ENCODE measurements around the gene ATG10.

DNA sequence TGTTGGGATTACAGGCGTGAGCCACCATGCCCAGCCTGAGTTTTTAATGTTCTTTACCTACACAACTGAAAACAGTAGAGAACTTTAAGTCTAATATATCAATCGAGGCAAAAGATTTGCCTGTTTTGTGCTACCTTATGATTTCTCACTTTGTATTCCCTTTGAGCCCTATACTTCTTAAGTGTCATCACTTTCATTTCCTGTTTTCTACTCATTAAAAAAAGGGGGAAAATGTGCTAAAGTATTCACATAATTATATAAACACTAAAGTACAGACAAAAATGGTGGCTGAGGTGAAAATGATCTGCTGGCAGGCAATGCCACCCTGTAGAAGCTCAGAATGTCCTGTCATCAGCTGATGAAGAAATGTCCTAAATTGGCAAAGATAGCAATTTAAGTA is 23.6 kb downstream of the ATG10 start:
- TF ChIP-seq, protein P1, sequence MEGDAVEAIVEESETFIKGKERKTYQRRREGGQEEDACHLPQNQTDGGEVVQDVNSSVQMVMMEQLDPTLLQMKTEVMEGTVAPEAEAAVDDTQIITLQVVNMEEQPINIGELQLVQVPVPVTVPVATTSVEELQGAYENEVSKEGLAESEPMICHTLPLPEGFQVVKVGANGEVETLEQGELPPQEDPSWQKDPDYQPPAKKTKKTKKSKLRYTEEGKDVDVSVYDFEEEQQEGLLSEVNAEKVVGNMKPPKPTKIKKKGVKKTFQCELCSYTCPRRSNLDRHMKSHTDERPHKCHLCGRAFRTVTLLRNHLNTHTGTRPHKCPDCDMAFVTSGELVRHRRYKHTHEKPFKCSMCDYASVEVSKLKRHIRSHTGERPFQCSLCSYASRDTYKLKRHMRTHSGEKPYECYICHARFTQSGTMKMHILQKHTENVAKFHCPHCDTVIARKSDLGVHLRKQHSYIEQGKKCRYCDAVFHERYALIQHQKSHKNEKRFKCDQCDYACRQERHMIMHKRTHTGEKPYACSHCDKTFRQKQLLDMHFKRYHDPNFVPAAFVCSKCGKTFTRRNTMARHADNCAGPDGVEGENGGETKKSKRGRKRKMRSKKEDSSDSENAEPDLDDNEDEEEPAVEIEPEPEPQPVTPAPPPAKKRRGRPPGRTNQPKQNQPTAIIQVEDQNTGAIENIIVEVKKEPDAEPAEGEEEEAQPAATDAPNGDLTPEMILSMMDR (IDR thresholded peaks at IDR 0.05) = no peak
- TF ChIP-seq POLR2A (IDR thresholded peaks at IDR 0.05) = no peak

Measured in heart left ventricle (tissue), 13 donors.